Muscle layer of duodenum (tissue), 2 donors: Measurements from ENCODE around the gene NKTR.

ENCODE experiments used
- H3K27ac ChIP-seq: one replicate; pipeline ENCODE4 v1.7.0; 2013; ENCODE audit warnings: mild to moderate bottlenecking, low read length
- H3K27me3 ChIP-seq: one replicate; pipeline ENCODE4 v1.7.0; 2013; ENCODE audit warnings: low read depth, mild to moderate bottlenecking, control low read depth, low read length
- H3K36me3 ChIP-seq, 2 donors: one replicate each; pipeline ENCODE4 v1.7.0; 2013; ENCODE audit warnings: low read length in 2 of 2, control low read depth in 1 of 2, mild to moderate bottlenecking in 1 of 2; ENCODE audit not compliant: insufficient read depth in 2 of 2, control insufficient read depth in 1 of 2
- H3K4me1 ChIP-seq, 2 donors: one replicate each; pipeline ENCODE4 v1.7.0; 2013; ENCODE audit warnings: low read length in 2 of 2, mild to moderate bottlenecking in 2 of 2, control low read depth in 1 of 2, moderate library complexity in 1 of 2; ENCODE audit not compliant: insufficient read depth in 2 of 2, control insufficient read depth in 1 of 2
- H3K4me3 ChIP-seq, 2 donors: one replicate each; pipeline ENCODE4 v1.7.0; 2013; ENCODE audit warnings: low read length in 2 of 2, low read depth in 1 of 2, mild to moderate bottlenecking in 1 of 2
- H3K9me3 ChIP-seq, 2 donors: one replicate each; pipeline ENCODE4 v1.7.0; 2013; ENCODE audit warnings: low read length in 2 of 2, control low read depth in 1 of 2, mild to moderate bottlenecking in 1 of 2; ENCODE audit not compliant: control insufficient read depth in 1 of 2
- donor health status: healthy.

Gene NKTR

DNA sequence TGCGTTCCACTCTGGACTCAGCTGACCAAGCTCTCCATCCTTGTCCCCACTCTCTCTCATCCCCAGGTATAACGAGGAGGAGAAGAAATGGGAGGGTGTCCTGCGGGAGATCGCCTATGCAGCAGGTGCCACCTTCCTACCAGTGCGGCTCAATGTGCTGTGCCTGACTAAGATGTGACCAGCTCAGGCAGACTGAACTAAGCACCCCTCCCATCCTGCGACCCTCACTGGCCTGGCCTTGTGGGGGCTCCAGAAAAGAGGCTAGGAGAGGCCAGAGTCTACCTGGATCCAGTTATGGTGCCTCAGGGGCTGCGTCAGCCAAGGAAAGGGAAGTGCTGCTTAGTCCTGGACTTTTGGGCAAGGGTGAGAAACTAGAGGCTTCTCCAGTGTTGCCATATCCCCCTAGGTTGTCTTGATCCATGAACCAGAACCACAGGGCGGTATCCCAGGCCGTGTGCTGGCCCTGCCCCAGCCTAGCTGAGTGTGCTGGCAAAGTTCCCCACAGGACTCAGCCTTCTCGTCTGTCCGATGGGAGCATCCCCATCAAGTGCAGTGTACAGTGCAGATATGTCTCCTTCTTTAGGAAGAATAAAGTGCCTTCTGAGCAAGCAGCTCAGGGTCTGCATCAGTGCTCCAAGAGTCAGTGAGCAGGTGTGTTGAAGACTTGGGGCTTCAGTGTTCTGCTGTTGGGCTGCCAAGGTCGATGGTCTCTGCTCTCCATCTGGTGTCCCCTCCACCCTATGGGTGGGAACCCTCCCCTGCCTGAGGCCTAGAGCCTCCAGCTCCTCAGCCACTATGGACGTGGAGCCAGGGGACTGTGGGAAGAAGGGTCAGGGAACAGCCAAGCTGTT is 91.6 kb downstream of the NKTR start:
- no peaks in the 10 kb centered on the region for H3K9me3 ChIP-seq
- H3K27me3 ChIP-seq: peaks cover 4% of the 10 kb centered on the region
- no peak overlapping the region for H3K27ac ChIP-seq
- H3K4me3 ChIP-seq: no peak overlapping the region
- H3K36me3 ChIP-seq: no peaks in the 10 kb centered on the region
- no peaks in the 10 kb centered on the region for H3K4me1 ChIP-seq

DNA sequence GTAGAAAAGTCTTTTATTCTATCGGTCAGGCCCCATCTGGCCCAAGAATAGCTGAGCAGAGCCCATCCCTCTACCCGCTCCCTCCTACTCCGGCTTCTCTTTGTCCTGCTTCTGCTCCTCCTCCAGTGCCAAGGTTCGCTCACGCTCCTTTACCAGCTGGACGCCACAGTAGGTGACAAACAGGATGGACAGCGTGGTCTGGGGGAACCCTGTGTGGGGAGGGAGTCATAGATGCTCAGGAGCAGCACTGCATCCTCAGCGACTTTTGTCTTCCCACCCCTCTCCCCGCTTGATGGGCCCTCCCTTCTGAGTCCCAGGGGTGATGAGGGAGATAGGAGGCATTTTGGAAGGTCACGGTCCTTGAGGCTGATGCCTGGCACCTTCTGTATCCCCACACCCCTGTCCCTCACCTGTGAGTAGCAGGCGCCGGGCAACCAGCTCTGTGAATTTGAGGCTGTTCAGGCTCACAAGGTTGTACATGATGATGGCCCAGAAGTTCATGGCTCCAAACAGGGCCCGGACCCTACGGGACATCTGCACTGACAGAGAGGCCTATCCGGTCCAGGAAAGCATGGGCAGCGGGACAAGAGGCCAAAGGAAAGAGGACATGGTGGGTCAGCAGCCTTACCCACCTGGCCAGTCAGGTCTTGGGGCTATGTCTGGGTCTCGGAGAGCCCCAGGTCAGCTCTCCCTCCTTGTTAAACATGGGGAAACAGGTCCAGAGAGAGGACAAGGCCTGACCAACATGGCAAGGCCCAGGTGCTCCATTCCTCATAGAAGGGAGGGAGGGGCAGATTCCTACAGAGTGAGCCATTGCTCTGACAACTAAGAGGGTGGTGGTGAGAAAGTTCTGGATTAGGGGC is 92.4 kb downstream of the NKTR start:
- H3K27ac ChIP-seq: no peak overlapping the region

DNA sequence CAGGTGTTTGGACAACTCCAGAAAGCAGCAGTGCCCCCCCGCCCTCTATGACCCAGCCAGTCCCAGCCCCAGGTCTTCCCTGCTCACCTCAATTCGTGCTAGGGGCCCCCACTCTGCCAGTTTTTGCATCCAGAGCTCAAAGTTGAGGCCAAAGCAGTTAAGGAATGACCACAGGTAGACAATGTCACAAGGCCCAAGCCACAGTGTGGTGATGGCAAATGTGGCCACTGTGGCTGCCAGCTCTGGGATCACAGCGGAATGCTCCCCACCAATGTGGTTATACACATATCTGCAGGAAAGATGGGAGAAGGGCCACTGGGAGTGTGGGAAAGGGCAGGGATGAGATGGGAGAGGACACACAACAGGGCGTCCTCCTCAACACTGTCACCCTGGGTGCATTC is 93.0 kb downstream of the NKTR start:
- H3K27ac ChIP-seq: no peak overlapping the region
- H3K9me3 ChIP-seq: no peaks in the 10 kb centered on the region

More for the DNA sequence above, 92.4 kb downstream of the NKTR start:
- Histone ChIP-seq H3K9me3 (no peaks in the 10 kb centered on the region), H3K4me3 (no peak overlapping the region), H3K4me1 (no peaks in the 10 kb centered on the region), H3K27me3 (peaks cover 4% of the 10 kb centered on the region), H3K36me3 (no peaks in the 10 kb centered on the region)

GRCh38 chr3:42694366-42694765 is 93.9 kb downstream of the NKTR start:
- Histone ChIP-seq H3K9me3 (no peaks in the 10 kb centered on the region), H3K27ac (no peak overlapping the region), H3K4me1 (no peaks in the 10 kb centered on the region), H3K27me3 (peaks cover 4% of the 10 kb centered on the region), H3K36me3 (no peaks in the 10 kb centered on the region), H3K4me3 (no peak overlapping the region)

More for the DNA sequence above, 93.0 kb downstream of the NKTR start:
- Histone ChIP-seq H3K4me3 (no peak overlapping the region), H3K27me3 (peaks cover 4% of the 10 kb centered on the region), H3K36me3 (no peaks in the 10 kb centered on the region), H3K4me1 (no peaks in the 10 kb centered on the region)

DNA sequence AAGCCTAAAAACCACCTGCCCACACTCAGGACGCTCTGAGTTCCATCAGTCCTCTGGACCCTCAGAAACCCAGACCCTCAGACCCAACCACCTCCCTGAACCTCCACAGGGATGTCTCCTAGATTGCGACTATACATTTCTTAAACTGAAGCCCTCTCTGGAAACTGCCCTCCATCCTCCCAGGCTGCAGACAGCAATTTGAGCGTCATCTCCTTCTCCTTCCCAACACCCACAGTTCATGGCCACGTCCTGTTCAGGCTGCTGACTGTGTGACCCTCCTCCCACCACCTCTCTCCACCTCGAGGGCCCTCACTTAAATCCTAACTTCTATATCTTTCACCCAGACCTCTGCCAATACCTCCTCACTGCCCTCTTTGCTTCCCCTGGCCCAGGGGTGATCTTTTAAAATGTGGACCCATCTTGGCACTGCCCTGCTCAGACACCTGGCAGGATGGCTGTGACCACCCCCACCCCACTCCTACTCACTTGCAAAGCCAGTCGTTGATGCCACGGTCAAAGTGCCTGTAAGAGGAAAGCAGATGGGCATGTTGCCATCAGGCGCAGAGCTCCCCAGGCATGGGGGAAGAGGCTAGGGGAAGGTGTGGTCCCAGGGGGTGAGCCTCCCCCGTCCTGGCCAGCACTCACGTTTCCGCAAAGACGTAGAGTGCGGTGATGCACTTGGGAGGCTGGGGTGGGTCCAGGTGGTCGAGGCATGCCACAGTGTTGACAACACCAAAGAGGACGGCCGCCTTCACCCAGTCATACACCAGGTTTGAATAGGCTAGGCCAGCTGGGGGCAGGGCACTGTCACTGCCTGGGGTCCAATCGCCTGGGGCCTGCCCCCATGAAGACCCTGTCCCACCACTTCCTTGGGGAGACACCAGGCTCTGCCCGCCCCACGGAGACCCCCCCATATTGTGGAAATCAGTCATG is 96.1 kb downstream of the NKTR start:
- Histone ChIP-seq H3K4me1 (no peaks in the 10 kb centered on the region), H3K27me3 (no peaks in the 10 kb centered on the region), H3K36me3 (no peaks in the 10 kb centered on the region), H3K9me3 (no peaks in the 10 kb centered on the region), H3K27ac (no peak overlapping the region), H3K4me3 (no peak overlapping the region)

GRCh38 chr3:42697289-42698051 is 97.0 kb downstream of the NKTR start:
- H3K4me1 ChIP-seq: no peaks in the 10 kb centered on the region
- no peaks in the 10 kb centered on the region for H3K9me3 ChIP-seq
- no peak overlapping the region for H3K4me3 ChIP-seq
- no peak overlapping the region for H3K27ac ChIP-seq
- H3K36me3 ChIP-seq: no peaks in the 10 kb centered on the region
- H3K27me3 ChIP-seq: no peaks in the 10 kb centered on the region
